Limb (tissue), 2 donors: ENCODE measurements around the gene C6orf89.
"Not testable (repeated sequence)": the region's sequence is repeated elsewhere in the genome, so short reads cannot be mapped to it uniquely, and the experiment has no call there.

Experiments used
- DNase-seq, 2 donors: peaks; one replicate each; pipeline ENCODE4 v3.0.0-alpha.2; 2016; ENCODE audit errors: extremely low spot score in 2 of 2

The C6orf89 gene

GRCh38 chr6:36888115-36888643 lies 2.4 kb downstream of the C6orf89 start:
- DNase-seq: no peak

GRCh38 chr6:36888654-36889481 lies 3.1 kb downstream of the C6orf89 start:
- DNase-seq: no peak

GRCh38 chr6:36890112-36890663 lies 4.4 kb downstream of the C6orf89 start:
- DNase-seq: no peak

GRCh38 chr6:36891153-36891552 lies 5.4 kb downstream of the C6orf89 start:
- DNase-seq: not testable (repeated sequence)

- no peak for DNase-seq
These were observed 8.5 kb downstream of the C6orf89 start for GRCh38 chr6:36893976-36894932.

GRCh38 chr6:36897609-36898008 lies 11.9 kb downstream of the C6orf89 start:
- no peak for DNase-seq

GRCh38 chr6:36904114-36904513 lies 18.4 kb downstream of the C6orf89 start:
- DNase-seq: no peak

- DNase-seq: no peak
These were observed 19.2 kb downstream of the C6orf89 start for GRCh38 chr6:36904851-36905393.

GRCh38 chr6:36906539-36907325 lies 21.0 kb downstream of the C6orf89 start:
- no peak for DNase-seq

- peak in 1 of 2 donors; percentile 60 for DNase-seq
These were observed 22.0 kb downstream of the C6orf89 start for GRCh38 chr6:36907781-36908180.

- no peak for DNase-seq
These were observed 23.0 kb downstream of the C6orf89 start for GRCh38 chr6:36908747-36909146.

- no peak for DNase-seq
These were observed 26.3 kb downstream of the C6orf89 start for GRCh38 chr6:36912030-36912454.

- DNase-seq: no peak
These were observed 26.8 kb downstream of the C6orf89 start for GRCh38 chr6:36912586-36912985.

- no peak for DNase-seq
These were observed 27.3 kb downstream of the C6orf89 start for GRCh38 chr6:36913082-36913481.

GRCh38 chr6:36914227-36914794 lies 28.6 kb downstream of the C6orf89 start:
- no peak for DNase-seq

- DNase-seq: no peak
These were observed 29.8 kb downstream of the C6orf89 start for GRCh38 chr6:36915599-36915998.

GRCh38 chr6:36916126-36916525 lies 30.4 kb downstream of the C6orf89 start:
- no peak for DNase-seq

- DNase-seq: peak in 1 of 2 donors; percentile 50
These were observed 31.9 kb downstream of the C6orf89 start for GRCh38 chr6:36917541-36918193.

- no peak for DNase-seq
These were observed 34.3 kb downstream of the C6orf89 start for GRCh38 chr6:36920049-36920448.

- no peak for DNase-seq
These were observed 34.8 kb downstream of the C6orf89 start for GRCh38 chr6:36920546-36920945.
